IMR-90 (cell line): ENCODE data around the gene ERVMER34-1.

ENCODE experiments used
- CEBPB ChIP-seq: IDR thresholded peaks from 2 replicates; pipeline ENCODE4 v1.6.1; 2012; ENCODE audit warnings: low read depth, low read length, improper control_type of control experiment
- CHD1 ChIP-seq: IDR thresholded peaks from 2 replicates; pipeline ENCODE4 v1.6.1; 2012; ENCODE audit warnings: low read depth, low read length, improper control_type of control experiment
- CTCF ChIP-seq: conservative IDR thresholded peaks from 2 replicates; pipeline ENCODE4 v1.5.1; 2012; ENCODE audit warnings: mild to moderate bottlenecking, low read depth, low read length, improper control_type of control experiment
- FOS ChIP-seq: fragments of 150-350 bp; IDR thresholded peaks from 2 replicates; pipeline ENCODE4 v1.6.1; 2016; ENCODE audit warnings: low read depth, low read length
- NFE2L2 ChIP-seq: fragments of 150-350 bp; IDR thresholded peaks from 2 replicates; pipeline ENCODE4 v1.6.1; 2016; ENCODE audit warnings: low read depth, mild to moderate bottlenecking, low read length
- POLR2A ChIP-seq: IDR thresholded peaks from 2 replicates; pipeline ENCODE4 v1.6.1; 2012; ENCODE audit warnings: mild to moderate bottlenecking, low read depth, low read length
- USF2 ChIP-seq: fragments of 150-350 bp; IDR thresholded peaks from 2 replicates; pipeline ENCODE4 v1.6.1; 2017; ENCODE audit warnings: mild to moderate bottlenecking, antibody characterized with exemption, low read length, low read depth

GRCh38 chr4:52788806-52789205, 37.6 kb upstream of the ERVMER34-1 start:
- no peak for TF ChIP-seq CTCF
- TF ChIP-seq USF2: no peak
- TF ChIP-seq NFE2L2: no peak
- TF ChIP-seq FOS: no peak
- TF ChIP-seq POLR2A: no peak
- TF ChIP-seq CEBPB: no peak
- TF ChIP-seq CHD1: no peak
